GM12864 (cell line): ENCODE data around the gene MUC13.

ENCODE experiments used
- DNase-seq: peaks from one replicate; pipeline ENCODE4 v3.0.0-alpha.2; 2011; ENCODE audit warnings: low read depth
- H3K4me3 ChIP-seq: 2 replicates; pipeline ENCODE4 v1.5.1; 2011; ENCODE audit warnings: mild to moderate bottlenecking, low read depth, low read length, control low read depth
- CTCF ChIP-seq: IDR thresholded peaks from 2 replicates; pipeline ENCODE4 v1.5.1; 2011; ENCODE audit warnings: low read depth, mild to moderate bottlenecking, moderate library complexity, low read length, control low read depth, inconsistent platforms; ENCODE audit errors: missing control alignments

The MUC13 gene

GRCh38 chr3:124973290-124973689 lies 38.7 kb upstream of the MUC13 start:
- no peak for TF ChIP-seq CTCF
- DNase-seq = no peak

GRCh38 chr3:124972457-124972856 lies 37.9 kb upstream of the MUC13 start:
- no peak for DNase-seq
- no peak overlapping the region for H3K4me3 ChIP-seq
- no peak for TF ChIP-seq CTCF

More at GRCh38 chr3:124973290-124973689, 38.7 kb upstream of the MUC13 start:
- H3K4me3 ChIP-seq = no peak overlapping the region

- no peak for DNase-seq
- H3K4me3 ChIP-seq = no peak overlapping the region
- TF ChIP-seq CTCF = no peak
These were observed 35.6 kb upstream of the MUC13 start for GRCh38 chr3:124969963-124970722.

GRCh38 chr3:124969190-124969589 lies 34.6 kb upstream of the MUC13 start:
- DNase-seq = no peak
- no peak overlapping the region for H3K4me3 ChIP-seq
- no peak for TF ChIP-seq CTCF

GRCh38 chr3:124967964-124968363 lies 33.4 kb upstream of the MUC13 start:
- DNase-seq = no peak
- TF ChIP-seq CTCF = no peak

GRCh38 chr3:124966521-124967445 lies 32.2 kb upstream of the MUC13 start:
- no peak for TF ChIP-seq CTCF
- DNase-seq = no peak

More at GRCh38 chr3:124967964-124968363, 33.4 kb upstream of the MUC13 start:
- H3K4me3 ChIP-seq = no peak overlapping the region

More at GRCh38 chr3:124966521-124967445, 32.2 kb upstream of the MUC13 start:
- no peak overlapping the region for H3K4me3 ChIP-seq
